Glomerular endothelial cell (primary cell): ENCODE data around the gene UNC5A. TPM values are rescaled to one million over a fixed set of nuclear protein-coding genes. Genes with fewer than 3 reads are reported as not detected.

Experiments
- DNase-seq: peaks from one replicate; pipeline ENCODE4 v3.0.0-alpha.2; 2011; ENCODE audit warnings: low read depth, low spot score; ENCODE audit errors: extremely low read depth
- total RNA-seq: library from RNA; depleted of rRNA; stranded (reverse); fragments of >200 nt; gene quantifications from 2 replicates; pipeline ENCODE4 v1.2.3, GENCODE V29; 2015

Gene UNC5A
- total RNA-seq = 18.5 and 24.0 TPM in 2 replicates

GRCh38 chr5:176810081-176810597 is at the start of gene UNC5A:
Gene UNC5A, plus strand, starts transcription at chr5:176810559. Its CDS starts 192 bp downstream, at chr5:176810751.
- DNase-seq = no peak

GRCh38 chr5:176761755-176762154 is 48.6 kb upstream of the UNC5A start:
- no peak for DNase-seq

- no peak for DNase-seq
Observed at GRCh38 chr5:176762489-176762888, 47.9 kb upstream of the UNC5A start.

GRCh38 chr5:176765687-176766086 is 44.7 kb upstream of the UNC5A start:
- DNase-seq = no peak

- DNase-seq = no peak
Observed at GRCh38 chr5:176768174-176768970, 42.0 kb upstream of the UNC5A start.

- DNase-seq = no peak
Observed at GRCh38 chr5:176769911-176770310, 40.4 kb upstream of the UNC5A start.

- no peak for DNase-seq
Observed at GRCh38 chr5:176770431-176770830, 39.9 kb upstream of the UNC5A start.

- DNase-seq = no peak
Observed at GRCh38 chr5:176771102-176771845, 39.1 kb upstream of the UNC5A start.

- DNase-seq = no peak
Observed at GRCh38 chr5:176772271-176773210, 37.8 kb upstream of the UNC5A start.

- DNase-seq = no peak
Observed at GRCh38 chr5:176773408-176774035, 36.8 kb upstream of the UNC5A start.

GRCh38 chr5:176774216-176775171 is 35.9 kb upstream of the UNC5A start:
- no peak for DNase-seq

- no peak for DNase-seq
Observed at GRCh38 chr5:176775409-176775808, 35.0 kb upstream of the UNC5A start.

GRCh38 chr5:176776141-176776865 is 34.1 kb upstream of the UNC5A start:
- DNase-seq = no peak

- no peak for DNase-seq
Observed at GRCh38 chr5:176776916-176777315, 33.4 kb upstream of the UNC5A start.

GRCh38 chr5:176778921-176779465 is 31.4 kb upstream of the UNC5A start:
- no peak for DNase-seq

GRCh38 chr5:176779537-176779936 is 30.8 kb upstream of the UNC5A start:
- DNase-seq = no peak

- DNase-seq = no peak
Observed at GRCh38 chr5:176780176-176781053, 29.9 kb upstream of the UNC5A start.
